NCI-H82 treated with DMSO at 0.1 percent for 48 hours (cell line): ENCODE measurements around the gene C16orf54.
"Not testable (repeated sequence)": the region's sequence is repeated elsewhere in the genome, so short reads cannot be mapped to it uniquely, and the experiment has no call there.

Experiments used
- DNase-seq: peaks from one replicate; lab custom pipeline; 2025; ENCODE audit not compliant: unreplicated experiment; lab: John Stamatoyannopoulos, UW

Gene C16orf54

GRCh38 chr16:29769507-29769906 lies 23.7 kb upstream of the C16orf54 start:
- no peak for DNase-seq

- DNase-seq = no peak
Measured at GRCh38 chr16:29767062-29767461, 21.3 kb upstream of the C16orf54 start.

- no peak for DNase-seq
Measured at GRCh38 chr16:29766571-29766970, 20.8 kb upstream of the C16orf54 start.

- DNase-seq = no peak
Measured at GRCh38 chr16:29765167-29766032, 19.6 kb upstream of the C16orf54 start.

- no peak for DNase-seq
Measured at GRCh38 chr16:29763326-29763725, 17.5 kb upstream of the C16orf54 start.

- DNase-seq = no peak
Measured at GRCh38 chr16:29761882-29762281, 16.1 kb upstream of the C16orf54 start.

GRCh38 chr16:29761280-29761651 lies 15.5 kb upstream of the C16orf54 start:
- DNase-seq = not testable (repeated sequence)

- DNase-seq = no peak
Measured at GRCh38 chr16:29760567-29761279, 14.9 kb upstream of the C16orf54 start.

GRCh38 chr16:29757950-29758466 lies 12.2 kb upstream of the C16orf54 start:
- no peak for DNase-seq

- DNase-seq = not testable (repeated sequence)
Measured at GRCh38 chr16:29757086-29757485, 11.3 kb upstream of the C16orf54 start.

- no peak for DNase-seq
Measured at GRCh38 chr16:29756654-29757053, 10.9 kb upstream of the C16orf54 start.

- no peak for DNase-seq
Measured at GRCh38 chr16:29753516-29753915, 7.7 kb upstream of the C16orf54 start.

GRCh38 chr16:29748760-29749149 lies 3.0 kb upstream of the C16orf54 start:
- DNase-seq = not testable (repeated sequence)

GRCh38 chr16:29747947-29748759 lies 2.4 kb upstream of the C16orf54 start:
- no peak for DNase-seq

- DNase-seq = not testable (repeated sequence)
Measured at GRCh38 chr16:29746518-29746917, 728 bp upstream of the C16orf54 start.

GRCh38 chr16:29745121-29745852 lies 503 bp downstream of the C16orf54 start:
- DNase-seq = no peak

GRCh38 chr16:29744541-29745101 lies 1.2 kb downstream of the C16orf54 start:
- DNase-seq = no peak

GRCh38 chr16:29743827-29744531 lies 1.8 kb downstream of the C16orf54 start:
- no peak for DNase-seq

- DNase-seq = no peak
Measured at GRCh38 chr16:29743475-29743826, 2.3 kb downstream of the C16orf54 start.
